Measurements from ENCODE around the gene MIDN.
A peak's percentile ranks its signal among the peaks of the same experiment; 100 is the strongest.

The MIDN gene

GRCh38 chr19:1258707-1259205, 10.4 kb downstream of the MIDN start:
- DNase-seq (ENCODE audit: low spot score), result no peak

GRCh38 chr19:1259206-1259875, 11.0 kb downstream of the MIDN start:
- DNase-seq (ENCODE audit: low spot score), result peak; percentile 72

- DNase-seq (ENCODE audit: low spot score), result peak; percentile 34
Measured at GRCh38 chr19:1259876-1260748, 11.7 kb downstream of the MIDN start.

GRCh38 chr19:1260749-1261537, 12.6 kb downstream of the MIDN start:
- peak; percentile 94 for DNase-seq (ENCODE audit: low spot score)

GRCh38 chr19:1261538-1261797, 13.1 kb downstream of the MIDN start:
- peak; percentile 65 for DNase-seq (ENCODE audit: low spot score)

GRCh38 chr19:1261798-1262622, 13.6 kb downstream of the MIDN start:
- DNase-seq (ENCODE audit: low spot score), result peak; percentile 71

GRCh38 chr19:1262623-1263123, 14.3 kb downstream of the MIDN start:
- peak; percentile 28 for DNase-seq (ENCODE audit: low spot score)

- DNase-seq (ENCODE audit: low spot score), result no peak
Measured at GRCh38 chr19:1263188-1263587, 14.8 kb downstream of the MIDN start.

- DNase-seq (ENCODE audit: low spot score), result peak; percentile 58
Measured at GRCh38 chr19:1264801-1265614, 16.6 kb downstream of the MIDN start.

- peak; percentile 42 for DNase-seq (ENCODE audit: low spot score)
Measured at GRCh38 chr19:1265615-1266128, 17.3 kb downstream of the MIDN start.

- DNase-seq (ENCODE audit: low spot score), result peak; percentile 87
Measured at GRCh38 chr19:1266129-1266915, 17.9 kb downstream of the MIDN start.

GRCh38 chr19:1266916-1267476, 18.6 kb downstream of the MIDN start:
- DNase-seq (ENCODE audit: low spot score), result peak; percentile 58

GRCh38 chr19:1267477-1268225, 19.3 kb downstream of the MIDN start:
- DNase-seq (ENCODE audit: low spot score), result peak; percentile 49

- DNase-seq (ENCODE audit: low spot score), result peak; percentile 40
Measured at GRCh38 chr19:1268226-1269064, 20.1 kb downstream of the MIDN start.

GRCh38 chr19:1269065-1269477, 20.7 kb downstream of the MIDN start, which contains the start of gene CIRBP:
Gene CIRBP (plus strand): TSS chr19:1269332. CDS start chr19:1270934, 1,602 bp downstream.
- DNase-seq (ENCODE audit: low spot score), result peak; percentile 100

GRCh38 chr19:1269478-1270212, 21.3 kb downstream of the MIDN start:
- DNase-seq (ENCODE audit: low spot score), result peak; percentile 69
